IMR-90 (cell line): ENCODE results near the gene PCAT6.

Source experiments
- BHLHE40 ChIP-seq: fragments of 150-350 bp; IDR thresholded peaks from 2 replicates; pipeline ENCODE4 v1.6.1; 2016; ENCODE audit warnings: mild to moderate bottlenecking, low read depth, low read length
- CEBPB ChIP-seq: IDR thresholded peaks from 2 replicates; pipeline ENCODE4 v1.6.1; 2012; ENCODE audit warnings: low read depth, low read length, improper control_type of control experiment
- CHD1 ChIP-seq: IDR thresholded peaks from 2 replicates; pipeline ENCODE4 v1.6.1; 2012; ENCODE audit warnings: low read depth, low read length, improper control_type of control experiment
- CTCF ChIP-seq: conservative IDR thresholded peaks from 2 replicates; pipeline ENCODE4 v1.5.1; 2012; ENCODE audit warnings: mild to moderate bottlenecking, low read depth, low read length, improper control_type of control experiment
- FOS ChIP-seq: fragments of 150-350 bp; IDR thresholded peaks from 2 replicates; pipeline ENCODE4 v1.6.1; 2016; ENCODE audit warnings: low read depth, low read length
- MAFK ChIP-seq: IDR thresholded peaks from 2 replicates; pipeline ENCODE4 v1.6.1; 2012; ENCODE audit warnings: low read depth, low read length, improper control_type of control experiment
- MAZ ChIP-seq: IDR thresholded peaks from 2 replicates; pipeline ENCODE4 v1.6.1; 2012; ENCODE audit warnings: low read depth, mild to moderate bottlenecking, low read length, improper control_type of control experiment, moderate library complexity, borderline replicate concordance
- MXI1 ChIP-seq: IDR thresholded peaks from 2 replicates; pipeline ENCODE4 v1.6.1; 2012; ENCODE audit warnings: low read depth, mild to moderate bottlenecking, low read length, moderate library complexity, borderline replicate concordance
- POLR2A ChIP-seq: IDR thresholded peaks from 2 replicates; pipeline ENCODE4 v1.6.1; 2012; ENCODE audit warnings: mild to moderate bottlenecking, low read depth, low read length
- RAD21 ChIP-seq: IDR thresholded peaks from 2 replicates; pipeline ENCODE4 v1.6.1; 2012; ENCODE audit warnings: low read length, improper control_type of control experiment
- RCOR1 ChIP-seq: IDR thresholded peaks from 2 replicates; pipeline ENCODE4 v1.6.1; 2012; ENCODE audit warnings: mild to moderate bottlenecking, low read length, improper control_type of control experiment; ENCODE audit not compliant: insufficient replicate concordance
- RFX5 ChIP-seq: IDR thresholded peaks from 2 replicates; pipeline ENCODE4 v1.8.0; 2012; ENCODE audit warnings: low read depth, mild to moderate bottlenecking, low read length, moderate library complexity
- SMC3 ChIP-seq: fragments of 150-350 bp; IDR thresholded peaks from 2 replicates; pipeline ENCODE4 v1.6.1; 2016; ENCODE audit warnings: low read depth, mild to moderate bottlenecking, antibody characterized with exemption, low read length, moderate library complexity
- TF ChIP-seq, protein P1 (sequence below): fragments of 150-350 bp; IDR thresholded peaks from 2 replicates; pipeline ENCODE4 v1.6.1; 2017; ENCODE audit warnings: mild to moderate bottlenecking, antibody characterized with exemption, low read length, low read depth

- TF ChIP-seq POLR2A (no peak), MXI1 (no peak), CTCF (no peak), MAZ (no peak), SMC3 (no peak), RAD21 (no peak), CHD1 (no peak), CEBPB (no peak), BHLHE40 (no peak), RFX5 (no peak), MAFK (no peak), FOS (no peak), RCOR1 (no peak)
- TF ChIP-seq, protein P1, sequence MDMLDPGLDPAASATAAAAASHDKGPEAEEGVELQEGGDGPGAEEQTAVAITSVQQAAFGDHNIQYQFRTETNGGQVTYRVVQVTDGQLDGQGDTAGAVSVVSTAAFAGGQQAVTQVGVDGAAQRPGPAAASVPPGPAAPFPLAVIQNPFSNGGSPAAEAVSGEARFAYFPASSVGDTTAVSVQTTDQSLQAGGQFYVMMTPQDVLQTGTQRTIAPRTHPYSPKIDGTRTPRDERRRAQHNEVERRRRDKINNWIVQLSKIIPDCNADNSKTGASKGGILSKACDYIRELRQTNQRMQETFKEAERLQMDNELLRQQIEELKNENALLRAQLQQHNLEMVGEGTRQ, result no peak
Observed at GRCh38 chr1:202857136-202857610, 46.4 kb downstream of the PCAT6 start.
